Measurements from ENCODE around the gene KRTAP2-2.

The KRTAP2-2 gene

DNA sequence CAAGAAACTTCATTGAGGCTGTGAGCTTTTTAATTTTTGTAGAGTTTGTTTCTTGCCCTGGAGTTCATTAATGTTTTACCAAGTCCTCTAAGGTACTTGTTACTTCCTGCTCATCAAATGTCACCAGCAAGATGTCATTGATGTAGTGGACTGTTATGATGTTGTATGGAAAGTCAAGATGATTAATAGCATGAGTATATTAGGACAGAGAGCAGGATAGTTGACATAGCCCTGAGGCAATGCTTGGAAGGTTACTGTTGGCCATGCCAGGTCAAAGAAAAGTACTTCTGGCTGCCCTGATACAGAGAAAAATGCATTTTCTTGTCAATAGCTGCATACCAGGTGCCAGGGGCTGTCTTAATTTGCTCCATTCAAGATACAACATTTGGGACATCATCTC is 34.7 kb downstream of the KRTAP2-2 start:
- no peak for DNase-seq

DNA sequence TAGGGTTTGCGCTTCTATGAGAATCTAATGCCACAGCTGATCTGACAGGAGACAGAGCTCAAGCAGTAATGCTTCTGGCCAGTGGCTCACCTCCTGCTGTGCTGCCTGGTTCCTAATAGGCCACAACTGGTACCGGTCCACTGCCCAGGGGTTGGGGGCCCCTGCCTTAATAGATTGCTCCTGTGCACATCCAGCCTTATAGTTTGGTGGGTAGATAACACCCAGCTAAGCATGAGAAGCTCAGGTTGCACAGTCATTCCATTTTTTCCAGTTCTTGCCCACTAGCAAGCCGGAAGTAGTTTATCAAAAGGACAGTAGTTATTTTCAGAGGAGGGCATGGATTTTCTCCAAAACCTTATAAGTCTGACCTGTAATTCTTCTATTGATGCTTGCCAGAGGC is 35.6 kb downstream of the KRTAP2-2 start:
- no peak for DNase-seq

DNA sequence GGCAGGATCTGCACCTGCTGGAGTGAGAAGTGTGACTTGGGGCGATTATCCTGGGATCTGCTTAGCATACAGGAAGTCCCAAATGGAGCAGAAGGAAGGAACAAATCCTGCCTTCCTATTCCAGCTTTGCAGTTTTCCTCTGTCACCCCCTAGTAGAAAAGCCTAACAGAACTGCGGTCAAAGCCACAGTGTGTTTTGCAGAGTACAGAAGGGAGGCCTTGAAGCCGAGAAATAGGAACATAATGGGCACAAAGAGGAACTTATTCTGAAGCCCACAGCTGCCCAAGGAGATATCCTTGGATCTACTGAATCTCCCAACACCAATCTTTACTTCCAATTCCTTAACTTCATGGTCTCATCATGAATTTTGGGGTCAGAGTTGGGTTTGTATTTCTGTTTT is 36.5 kb downstream of the KRTAP2-2 start:
- no peak for DNase-seq

DNA sequence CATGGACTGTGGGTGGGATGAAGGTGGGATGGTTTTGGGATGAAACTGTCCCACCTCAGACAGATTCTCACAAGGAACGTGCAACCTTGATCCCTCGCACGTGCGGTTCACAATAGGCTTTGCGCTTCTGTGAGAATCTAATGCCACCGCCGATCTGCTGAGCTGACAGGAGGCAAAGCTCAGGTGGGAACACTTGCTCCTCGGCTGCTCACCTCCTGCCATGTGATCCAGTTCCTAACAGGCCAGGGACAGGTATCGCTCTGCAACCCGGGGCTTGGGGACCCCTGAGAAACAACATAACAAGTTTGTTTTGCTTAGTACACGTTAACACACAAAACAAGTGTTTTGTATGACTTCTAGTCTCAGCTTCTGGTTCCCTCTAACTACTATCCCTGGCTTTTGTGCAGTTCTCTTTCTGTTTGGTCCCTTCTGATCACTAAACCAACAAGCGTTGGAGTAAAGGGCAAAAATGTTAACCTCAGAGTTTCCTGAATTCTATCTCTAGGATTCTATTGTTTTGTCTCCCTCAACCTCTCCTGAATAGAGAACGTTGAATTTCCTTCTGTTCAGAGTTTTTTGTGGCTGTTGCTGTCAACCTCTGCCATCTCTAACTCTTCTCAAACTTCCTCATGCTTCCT is 38.3 kb downstream of the KRTAP2-2 start:
- no peak for DNase-seq

DNA sequence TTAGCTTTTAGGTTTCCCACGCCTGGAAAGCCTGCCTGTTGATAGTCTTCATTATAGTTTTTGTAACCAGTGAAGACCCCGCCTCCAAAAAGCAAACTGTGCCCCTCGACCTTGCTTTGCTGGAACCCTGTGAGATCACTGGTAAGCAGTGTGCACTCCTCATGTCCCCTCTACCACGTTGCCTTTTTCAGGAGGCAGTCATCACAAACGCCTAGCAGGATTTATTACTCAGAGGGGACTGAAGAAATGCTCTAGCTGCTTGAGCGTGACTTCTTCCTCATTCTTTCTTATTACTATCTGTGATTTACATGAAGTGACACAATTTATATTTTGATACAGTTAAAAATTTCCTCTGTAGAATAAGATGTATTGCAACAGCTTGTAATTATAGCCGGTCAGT is 39.6 kb downstream of the KRTAP2-2 start:
- no peak for DNase-seq

DNA sequence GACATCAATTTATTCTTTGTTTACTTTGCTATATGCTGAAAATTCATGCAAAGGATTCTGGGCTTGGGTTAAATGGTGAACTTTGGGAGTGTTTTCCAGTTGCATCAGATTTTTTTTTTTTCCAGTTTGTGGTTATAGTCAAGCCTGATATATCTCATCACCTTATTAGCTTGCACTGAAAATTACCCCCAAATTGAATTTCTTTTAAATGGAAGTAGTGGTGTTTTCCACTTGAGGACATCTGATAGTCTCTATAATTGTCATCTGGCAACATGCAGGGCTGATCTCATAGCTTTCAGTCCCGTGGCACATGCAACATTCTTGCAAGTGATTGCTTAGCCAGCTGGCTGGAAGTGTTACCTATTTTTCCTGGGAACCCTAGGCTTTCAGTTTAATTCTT is 41.4 kb downstream of the KRTAP2-2 start:
- no peak for DNase-seq

DNA sequence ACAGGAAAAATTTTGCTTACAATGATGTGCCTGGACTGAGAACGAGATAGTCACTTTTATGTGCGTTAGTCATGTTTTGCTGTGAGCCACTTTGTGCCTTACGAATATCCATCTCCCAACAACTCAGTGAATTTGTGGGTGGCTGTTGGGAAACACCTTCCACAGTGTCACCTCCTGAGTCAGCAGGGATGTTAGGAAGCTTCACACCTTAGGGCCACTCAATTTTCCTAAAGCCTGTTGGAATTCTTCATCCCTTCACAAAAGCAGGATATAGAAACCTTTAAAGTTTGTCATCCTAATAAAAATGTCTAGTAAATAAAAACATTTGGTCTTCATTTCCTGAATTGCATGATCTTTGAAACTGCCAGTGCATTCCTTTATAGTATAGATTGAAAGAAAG is 41.8 kb downstream of the KRTAP2-2 start:
- no peak for DNase-seq

DNA sequence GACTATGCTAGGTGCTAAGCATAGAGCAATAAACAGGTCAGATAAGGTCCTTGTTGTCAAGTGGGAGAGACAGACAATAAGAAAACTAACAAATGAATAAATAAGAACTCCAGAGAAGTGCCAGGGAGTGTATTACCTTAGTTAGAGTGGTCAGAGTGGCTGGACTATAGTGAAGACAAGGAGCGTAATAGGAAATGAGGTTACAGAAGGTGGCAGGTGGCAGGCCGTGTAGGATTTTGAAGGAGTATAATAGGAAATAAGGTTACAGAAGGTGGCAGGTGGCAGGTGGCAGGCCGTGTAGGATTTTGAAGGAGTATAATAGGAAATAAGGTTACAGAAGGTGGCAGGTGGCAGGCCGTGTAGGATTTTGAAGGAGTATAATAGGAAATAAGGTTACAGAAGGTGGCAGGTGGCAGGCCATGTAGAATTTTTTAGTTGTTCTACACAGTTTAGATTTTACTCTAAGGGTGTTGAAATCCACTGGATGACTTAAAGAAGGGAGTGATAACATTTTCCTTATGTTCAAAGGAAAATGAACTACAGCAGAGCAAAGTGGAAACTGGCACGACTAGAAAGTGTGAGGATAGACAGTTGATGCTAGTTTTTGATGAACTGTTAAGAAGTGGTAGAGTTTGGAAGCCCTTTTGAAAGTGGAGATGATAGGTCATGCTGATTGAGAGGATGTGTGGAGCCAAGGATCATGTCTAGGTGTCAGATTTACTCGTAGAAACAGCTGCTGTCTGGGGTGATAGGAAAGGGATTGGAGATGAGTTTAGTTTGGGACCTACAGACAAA is 42.5 kb downstream of the KRTAP2-2 start:
- no peak for DNase-seq

DNA sequence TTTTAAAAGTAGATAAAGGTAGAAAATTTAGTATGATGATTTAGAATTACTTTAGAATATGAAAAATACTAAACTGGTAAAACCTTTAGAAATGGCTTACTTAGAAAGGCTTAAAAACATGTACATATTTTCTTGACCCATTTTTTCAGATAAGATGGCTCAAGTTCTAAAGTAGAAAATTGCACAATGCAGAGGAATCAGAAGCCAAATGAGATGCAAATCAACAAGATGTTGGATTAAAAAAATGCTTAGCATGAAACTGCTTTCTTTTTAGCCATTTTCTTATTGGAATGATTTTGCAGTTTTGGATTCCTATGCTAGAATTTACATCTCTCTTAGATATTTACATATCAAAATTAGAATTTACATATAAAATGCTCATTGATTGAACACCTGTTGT is 44.6 kb downstream of the KRTAP2-2 start:
- DNase-seq = no peak

DNA sequence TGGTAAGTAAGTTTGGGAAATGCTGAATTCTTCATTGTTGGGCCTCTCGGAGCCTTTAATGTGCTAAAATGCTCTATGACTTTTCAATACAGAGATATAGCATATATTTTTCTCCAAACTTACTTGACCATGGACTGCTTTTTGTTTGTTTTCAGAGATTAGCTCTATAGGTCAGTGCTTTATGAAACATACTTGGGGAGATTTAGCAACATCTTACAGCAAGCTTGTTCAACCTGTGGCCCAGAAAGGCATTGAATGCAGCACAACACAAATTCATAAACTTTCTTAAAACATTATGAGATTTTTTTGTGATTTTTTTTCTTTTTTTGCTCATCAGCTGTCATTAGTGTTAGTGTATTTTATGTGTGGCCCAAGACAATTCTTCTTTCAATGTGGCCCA is 45.1 kb downstream of the KRTAP2-2 start:
- no peak for DNase-seq

DNA sequence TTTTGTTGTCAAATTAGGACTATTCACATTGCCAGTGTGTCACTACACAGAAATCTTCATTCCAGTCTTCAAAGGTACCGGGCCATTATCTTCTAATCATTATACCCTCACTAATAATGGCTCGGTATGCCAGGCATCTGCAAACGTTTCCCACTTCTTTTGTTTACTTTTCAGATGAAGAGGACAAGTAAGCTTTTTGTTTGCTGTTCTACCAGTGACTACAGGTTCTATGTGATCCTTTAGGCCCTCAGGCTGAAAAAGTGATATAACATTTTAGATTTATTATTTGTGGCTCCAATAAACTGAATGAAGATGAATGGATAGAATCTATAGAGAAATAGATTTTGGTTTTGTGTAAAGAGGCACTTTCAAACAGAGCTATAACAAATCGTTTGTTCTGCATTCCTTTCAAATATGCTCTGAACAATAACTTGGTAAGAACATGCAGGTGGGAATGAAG is 45.7 kb downstream of the KRTAP2-2 start:
- DNase-seq = no peak

DNA sequence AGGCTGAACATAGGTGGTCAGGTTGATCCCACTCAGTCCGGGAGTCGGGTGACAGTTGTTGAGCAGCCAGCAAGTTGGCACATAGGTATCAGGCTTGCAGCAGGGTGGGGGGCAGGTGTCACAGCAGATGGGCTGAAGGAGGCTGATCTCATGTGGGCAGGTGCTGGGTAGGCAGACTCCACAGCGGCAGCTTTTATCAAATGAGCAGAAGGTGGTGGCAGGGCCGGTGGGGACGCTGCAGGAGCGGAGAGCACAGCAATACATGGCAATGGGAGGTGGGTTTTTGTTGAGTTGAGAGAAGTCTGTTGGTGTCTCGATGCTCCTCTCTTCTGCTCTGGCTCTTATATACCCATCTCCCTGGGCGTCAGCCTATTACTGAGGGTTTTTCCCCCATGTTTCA is 46.2 kb downstream of the KRTAP2-2 start, which contains the start of gene KRTAP3-1:
Gene KRTAP3-1, minus strand, starts transcription at position 318 of the 400 bp plus-strand sequence. Its CDS starts 54 bp downstream, at position 264.
- DNase-seq = no peak
